Measurements from ENCODE around the gene ZDHHC18.

ZDHHC18 gene

GRCh38 chr1:26890467-26890796, 63.9 kb downstream of the ZDHHC18 start:
- no peak for DNase-seq (ENCODE audit: low spot score)
- Histone ChIP-seq H3K27ac (peak overlapping the region; percentile 84 to 88), H3K4me3 (peak overlapping the region; percentile 86)
- no peak for TF ChIP-seq CTCF (IDR thresholded peaks at IDR 0.05)

- no peak overlapping the region for H3K4me3 ChIP-seq
- DNase-seq (ENCODE audit: low spot score), result no peak
- no peak overlapping the region for H3K27ac ChIP-seq
- TF ChIP-seq CTCF (IDR thresholded peaks at IDR 0.05), result no peak
These were observed 67.8 kb downstream of the ZDHHC18 start for GRCh38 chr1:26894263-26894662.

- TF ChIP-seq CTCF (IDR thresholded peaks at IDR 0.05), result no peak
- DNase-seq (ENCODE audit: low spot score), result no peak
- Histone ChIP-seq H3K27ac (no peak overlapping the region), H3K4me3 (no peak overlapping the region)
These were observed 70.9 kb downstream of the ZDHHC18 start for GRCh38 chr1:26897351-26897750.

- peak within 1 kb of the TSS; percentile 63 to 79 for H3K27ac ChIP-seq
- DNase-seq (ENCODE audit: low spot score), result peak; percentile 92
- peak within 1 kb of the TSS; percentile 95 for H3K4me3 ChIP-seq
- TF ChIP-seq CTCF (IDR thresholded peaks at IDR 0.05), result no peak
These were observed 73.7 kb downstream of the ZDHHC18 start, which contains the start of gene GPATCH3 for GRCh38 chr1:26900001-26900814. Gene GPATCH3 (minus strand): TSS chr1:26900467. CDS start chr1:26900442, 25 bp downstream.

- no peak for DNase-seq (ENCODE audit: low spot score)
- Histone ChIP-seq H3K27ac (peak overlapping the region; percentile 63 to 79), H3K4me3 (peak overlapping the region; percentile 95)
- no peak for TF ChIP-seq CTCF (IDR thresholded peaks at IDR 0.05)
These were observed 74.5 kb downstream of the ZDHHC18 start for GRCh38 chr1:26900815-26901511.

Data from coronary artery (tissue), 2 donors.